ENCODE measurements around the gene ANKRD13A.
A peak's percentile ranks its signal among the peaks of the same experiment; 100 is the strongest.

The ANKRD13A gene

DNA sequence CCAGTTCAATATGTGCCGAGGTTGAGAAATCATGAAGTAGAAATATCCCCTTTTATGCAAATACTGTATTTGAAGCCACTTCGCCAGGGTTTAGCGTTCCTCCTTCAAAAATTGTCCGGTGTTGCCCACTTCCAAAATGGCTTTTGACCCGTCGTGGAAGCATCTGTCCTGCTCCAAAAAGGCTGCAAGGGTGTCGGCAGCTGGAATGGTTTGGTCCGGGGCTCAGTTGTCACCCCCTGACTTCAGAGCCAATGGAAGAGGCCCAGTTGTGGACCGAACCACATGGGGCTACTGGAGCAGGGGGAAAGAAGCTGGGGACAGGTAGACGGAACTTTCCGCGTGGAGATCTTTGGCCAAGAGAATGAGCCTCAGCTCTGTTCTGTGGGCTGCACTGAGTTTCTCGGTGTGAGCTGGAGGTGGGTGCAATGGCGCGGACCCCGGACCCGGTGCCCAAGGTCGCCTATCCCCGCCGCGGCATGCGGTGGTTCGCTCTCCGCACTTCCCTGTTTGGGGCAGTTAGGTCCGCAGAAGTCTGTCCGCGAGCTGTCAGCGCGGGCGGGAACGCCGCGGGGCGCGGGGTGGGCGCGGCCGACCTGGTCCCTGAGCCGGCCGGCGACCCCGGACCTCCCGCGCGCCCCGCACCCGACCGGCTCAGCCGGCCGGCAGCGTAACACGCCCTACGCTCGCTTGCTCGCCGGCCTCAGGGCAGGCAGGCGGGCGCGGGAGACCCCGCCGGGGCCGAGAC lies at the start of gene ANKRD13A:
Gene ANKRD13A (plus strand): TSS at position 527 of the 745 bp plus-strand sequence. CDS start 259 bp downstream, outside the sequence.
- DNase-seq (ENCODE audit: low spot score): peak; percentile 91

DNA sequence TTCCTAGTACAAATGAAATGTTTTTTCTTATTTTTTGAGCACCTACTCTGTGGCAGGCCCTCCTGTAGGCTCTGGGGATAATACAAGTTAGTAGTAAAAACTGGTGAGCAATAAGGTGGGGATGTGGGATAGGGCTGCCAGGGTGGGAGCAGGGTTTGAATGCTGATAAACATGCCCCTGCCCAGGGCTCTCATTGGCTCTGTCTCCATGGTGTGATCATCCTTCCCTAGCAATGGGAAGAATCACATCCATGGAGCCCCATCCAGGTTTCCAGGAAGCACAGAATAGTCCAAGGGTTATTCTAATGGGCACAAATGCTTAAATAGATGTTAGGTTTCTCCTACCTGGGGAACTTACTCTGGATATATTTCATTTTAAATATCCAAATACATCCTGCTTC lies 48.6 kb upstream of the ANKRD13A start:
- DNase-seq (ENCODE audit: low spot score): no peak

DNA sequence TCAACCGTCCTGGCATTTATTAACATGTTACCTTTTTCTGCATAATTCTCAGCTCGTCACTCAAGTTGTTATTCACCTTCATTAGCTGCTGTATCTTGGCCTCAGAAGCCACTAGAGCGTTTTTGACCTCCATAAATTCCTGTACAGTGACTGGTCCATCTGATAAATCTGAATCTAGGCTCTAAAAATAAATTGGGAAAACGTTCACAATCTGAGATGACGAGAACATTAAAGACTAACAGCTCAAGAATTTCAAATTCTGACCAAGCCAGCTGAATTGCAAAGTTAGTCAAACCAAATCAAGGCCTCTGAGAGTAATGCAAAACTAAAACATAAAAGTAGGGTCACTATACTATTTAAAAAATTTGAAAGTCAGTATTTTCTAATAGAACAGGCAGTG lies 48.1 kb upstream of the ANKRD13A start:
- DNase-seq (ENCODE audit: low spot score): no peak

DNA sequence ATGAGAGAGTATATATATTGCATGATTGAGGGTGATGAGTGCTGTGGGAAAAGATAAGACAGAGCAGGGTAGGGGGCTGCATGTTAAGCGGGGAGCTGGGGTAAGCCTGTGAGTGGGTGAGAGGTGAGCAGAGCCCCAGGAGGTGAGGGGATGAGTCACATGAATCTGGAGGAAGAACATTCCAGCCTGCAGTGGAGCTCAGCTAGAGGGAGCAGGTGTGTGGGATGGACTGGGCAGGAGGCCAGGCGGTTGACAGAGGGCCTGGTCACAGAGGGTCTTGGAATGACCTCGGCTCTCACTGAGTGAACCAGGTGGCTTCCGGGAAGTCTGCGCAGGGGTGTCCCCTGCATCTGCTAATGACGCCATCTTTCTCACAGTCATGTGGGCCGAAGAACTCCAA lies 47.5 kb upstream of the ANKRD13A start:
- DNase-seq (ENCODE audit: low spot score): no peak

DNA sequence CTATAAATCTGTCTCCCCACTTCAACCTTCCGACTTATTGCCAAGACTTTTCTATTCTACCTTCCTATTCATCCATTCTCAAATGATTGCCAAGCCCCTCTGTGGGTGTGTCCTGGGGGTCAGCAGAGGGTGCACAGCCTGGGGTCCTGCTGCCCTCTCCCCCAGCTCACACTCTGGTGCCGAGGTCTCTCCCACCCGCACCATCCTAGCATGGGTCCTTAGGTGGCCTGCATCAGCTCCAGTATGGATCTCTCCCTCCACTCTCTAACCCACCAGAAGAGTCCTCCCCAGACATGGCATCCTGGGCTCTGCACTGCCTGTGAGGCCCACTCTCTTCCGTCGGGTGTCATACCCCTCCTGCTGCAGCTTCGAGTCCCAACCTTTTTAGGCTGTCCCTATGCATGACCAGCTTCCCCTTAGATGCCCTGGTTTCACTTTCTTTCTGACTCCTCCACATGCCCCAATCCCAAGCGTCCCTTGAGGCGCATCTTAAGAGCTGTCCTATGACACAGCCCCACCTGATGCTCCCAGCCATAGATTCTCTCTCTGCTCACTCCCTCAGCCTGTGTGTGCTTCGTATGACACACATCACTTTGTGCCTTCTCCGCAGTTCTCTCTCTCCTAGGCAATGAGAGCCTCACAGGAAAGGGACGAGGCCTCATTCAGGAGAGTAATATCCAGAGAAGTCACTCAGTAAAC lies 46.9 kb upstream of the ANKRD13A start:
- no peak for DNase-seq (ENCODE audit: low spot score)

DNA sequence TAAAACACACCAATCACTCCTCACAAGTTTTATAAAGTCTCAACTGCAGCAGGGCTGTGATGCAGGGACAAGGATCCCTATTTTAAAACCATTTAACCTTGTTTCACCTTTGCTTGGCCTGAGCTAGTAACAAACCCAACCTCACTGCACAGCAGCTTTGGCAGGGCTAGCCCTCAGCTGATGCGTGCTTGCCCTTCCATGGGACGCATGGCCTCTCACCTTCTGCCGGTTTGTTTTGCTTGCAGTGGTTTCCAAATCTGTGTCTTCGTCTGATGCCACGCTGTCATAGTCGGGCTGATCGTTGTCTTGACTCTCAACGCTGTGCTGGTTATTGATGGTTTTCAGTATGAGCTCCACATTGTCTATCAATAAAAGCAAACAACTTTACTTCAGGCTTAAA lies 46.4 kb upstream of the ANKRD13A start:
- no peak for DNase-seq (ENCODE audit: low spot score)

DNA sequence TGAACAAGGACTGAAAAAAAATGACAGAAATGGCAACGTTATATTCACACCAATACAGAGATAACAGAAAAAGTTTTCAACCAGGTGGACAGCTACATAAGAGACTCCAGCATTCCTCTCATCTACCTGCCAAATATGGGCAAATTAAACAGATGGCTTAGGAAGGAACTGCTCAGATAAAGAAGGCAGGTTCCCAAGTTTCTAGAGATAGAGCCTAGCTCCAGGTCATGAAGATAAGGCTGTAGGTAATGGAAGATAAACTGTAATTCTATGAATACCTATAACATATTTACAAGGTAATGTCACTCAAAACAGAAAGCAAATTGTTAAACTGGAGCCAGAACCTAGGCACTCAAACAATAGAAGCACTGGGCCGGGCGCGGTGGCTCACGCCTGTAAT lies 45.6 kb upstream of the ANKRD13A start:
- DNase-seq (ENCODE audit: low spot score): no peak

DNA sequence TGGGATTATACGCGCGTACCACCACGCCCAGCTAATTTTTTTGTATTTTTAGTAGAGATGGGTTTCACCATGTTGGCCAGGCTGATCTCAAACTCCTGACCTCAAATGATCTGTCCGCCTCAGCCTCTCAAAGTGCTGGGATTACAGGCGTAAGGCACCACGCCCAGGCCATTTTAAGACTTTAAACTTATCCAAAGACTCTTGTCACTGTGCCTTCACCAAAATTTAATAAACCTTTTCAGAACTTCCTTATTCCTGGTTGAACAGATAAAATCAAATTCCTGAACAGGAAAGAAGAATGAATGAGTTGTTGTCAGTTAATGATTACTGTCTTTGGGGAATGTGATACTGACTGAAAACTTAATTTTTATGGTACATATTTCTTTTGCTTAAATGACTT lies 40.9 kb upstream of the ANKRD13A start:
- DNase-seq (ENCODE audit: low spot score): no peak

DNA sequence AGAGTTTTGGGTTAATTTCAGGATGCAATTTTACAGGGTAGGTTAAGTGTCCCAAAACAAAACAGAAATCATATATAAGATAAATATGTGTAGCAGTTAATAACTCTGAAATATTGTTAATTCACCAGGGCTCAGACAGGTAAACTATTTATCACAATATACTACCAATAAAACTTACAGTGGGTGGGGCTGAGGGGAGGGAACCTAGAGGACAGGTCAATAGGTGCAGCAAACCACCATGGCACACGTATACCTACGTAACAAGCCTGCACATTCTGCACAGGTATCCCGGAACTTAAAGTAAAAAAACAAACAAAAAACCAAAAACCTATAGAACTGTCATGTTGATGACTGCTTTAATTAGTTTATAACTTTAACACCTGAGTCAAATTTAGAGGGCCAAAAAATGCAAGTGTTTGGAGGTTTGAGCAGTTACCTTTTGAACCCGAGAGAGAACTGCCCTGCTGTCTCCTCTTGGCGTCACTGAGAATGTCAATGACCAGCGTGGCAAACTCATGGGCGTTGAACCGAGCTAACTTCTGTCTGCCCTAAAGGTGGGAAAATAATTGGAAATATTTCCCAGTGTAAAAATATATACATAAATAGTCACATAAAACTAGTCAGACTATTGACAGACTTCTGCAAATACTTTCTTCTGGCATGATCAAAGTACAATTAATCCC lies 39.7 kb upstream of the ANKRD13A start:
- no peak for DNase-seq (ENCODE audit: low spot score)

DNA sequence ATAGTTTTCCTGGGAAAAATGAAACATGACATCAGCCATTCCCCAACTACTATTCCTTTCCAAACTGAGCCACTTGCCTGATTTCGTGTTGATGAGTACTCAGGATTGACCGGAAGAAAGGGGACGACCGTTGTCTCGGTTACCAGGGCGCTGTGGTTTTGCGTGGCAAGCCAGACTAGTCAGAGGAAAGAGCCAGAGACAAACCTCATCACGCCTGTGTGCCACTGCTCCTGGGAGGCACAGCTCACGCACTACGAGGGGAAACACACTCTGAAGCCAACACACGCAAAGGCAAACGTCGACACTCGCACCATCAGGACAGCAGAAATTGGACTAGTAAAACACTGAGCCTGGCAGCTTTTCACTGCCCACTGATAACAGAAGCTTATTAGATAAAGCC lies 38.0 kb upstream of the ANKRD13A start:
- no peak for DNase-seq (ENCODE audit: low spot score)

DNA sequence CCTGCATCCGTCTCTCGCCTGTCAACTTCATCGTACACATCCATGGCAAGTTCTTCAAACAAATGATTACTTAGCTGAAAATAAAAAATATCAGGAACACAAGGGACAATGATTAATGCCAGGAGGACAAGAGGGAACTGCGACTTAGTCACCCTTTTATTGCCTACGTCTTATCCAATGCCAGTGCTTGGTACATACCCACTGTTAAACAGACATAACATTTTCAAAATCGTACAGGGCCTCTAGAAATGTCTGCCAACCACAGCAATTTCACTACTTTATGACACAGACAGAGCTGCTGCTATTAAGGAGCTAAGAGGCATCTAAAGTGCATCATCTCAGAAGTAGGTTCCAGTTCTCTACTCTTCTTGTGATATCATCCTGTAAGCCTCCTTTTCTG lies 37.6 kb upstream of the ANKRD13A start:
- no peak for DNase-seq (ENCODE audit: low spot score)

DNA sequence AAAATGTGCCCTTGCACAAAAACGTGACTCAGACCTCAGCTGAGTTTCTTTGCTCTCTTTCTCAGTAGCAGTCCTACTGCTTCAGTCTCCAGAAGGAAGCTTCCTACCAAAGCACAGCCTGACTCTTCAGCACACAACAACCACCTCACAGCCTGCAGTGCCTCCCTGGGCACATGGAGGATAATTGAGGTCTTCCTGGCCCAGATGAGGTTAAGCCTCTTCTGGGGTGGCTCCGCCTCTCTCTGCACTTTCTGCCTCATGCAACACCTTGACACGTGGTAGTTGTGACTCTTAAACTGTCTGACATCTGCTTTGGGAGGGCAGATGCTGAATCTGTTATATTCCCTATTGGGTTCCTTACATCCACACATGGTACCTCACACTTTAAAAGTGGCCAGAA lies 36.8 kb upstream of the ANKRD13A start:
- DNase-seq (ENCODE audit: low spot score): no peak

DNA sequence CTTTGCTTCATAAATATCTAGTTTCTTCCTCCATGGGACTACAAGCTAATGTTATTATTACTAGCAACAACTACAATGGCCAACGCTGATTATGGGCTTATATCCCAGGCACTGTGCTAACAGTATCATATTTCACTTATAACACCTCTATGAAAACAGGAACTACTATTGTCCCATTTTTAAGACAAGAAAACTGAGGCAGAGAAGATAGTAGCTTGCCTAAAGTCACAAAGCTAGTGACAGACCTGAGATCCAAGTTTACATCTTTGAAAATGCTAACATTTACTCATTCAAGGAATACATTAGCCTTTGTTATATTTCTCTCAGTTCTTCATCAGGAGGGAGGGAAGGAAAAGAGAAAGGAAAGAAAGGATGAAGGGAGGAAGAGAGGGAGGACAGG lies 35.9 kb upstream of the ANKRD13A start:
- no peak for DNase-seq (ENCODE audit: low spot score)

DNA sequence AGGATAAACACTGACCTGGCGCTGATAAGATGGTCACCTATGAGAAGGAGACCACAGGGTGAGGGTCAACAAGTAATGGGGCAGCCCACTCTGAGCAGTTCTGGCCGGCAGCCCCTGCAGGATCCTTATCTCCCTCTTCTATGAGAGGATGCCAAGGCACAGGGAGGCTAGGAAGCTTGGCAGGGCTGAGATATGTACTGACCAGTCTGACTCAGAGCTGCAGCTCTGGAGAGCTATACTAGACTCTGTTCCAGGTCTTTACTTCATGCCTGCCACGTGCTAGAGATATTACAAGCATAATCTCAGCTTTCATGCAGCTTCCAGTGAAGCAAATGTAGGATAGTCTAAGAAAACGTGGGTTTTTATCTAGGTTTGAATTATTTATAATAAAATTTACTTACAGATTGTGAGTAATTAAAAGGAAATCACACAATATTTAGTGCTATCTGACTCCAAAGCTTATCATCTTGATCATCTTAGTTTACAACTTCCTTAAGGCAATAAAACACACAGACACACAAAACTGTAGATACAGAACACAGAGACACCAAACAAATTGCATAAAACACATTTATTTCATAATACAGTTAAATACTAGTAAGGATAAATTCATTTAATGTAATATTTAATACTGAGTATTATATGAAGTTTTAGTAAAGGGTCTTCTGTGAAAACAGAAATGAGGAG lies 35.3 kb upstream of the ANKRD13A start:
- no peak for DNase-seq (ENCODE audit: low spot score)

DNA sequence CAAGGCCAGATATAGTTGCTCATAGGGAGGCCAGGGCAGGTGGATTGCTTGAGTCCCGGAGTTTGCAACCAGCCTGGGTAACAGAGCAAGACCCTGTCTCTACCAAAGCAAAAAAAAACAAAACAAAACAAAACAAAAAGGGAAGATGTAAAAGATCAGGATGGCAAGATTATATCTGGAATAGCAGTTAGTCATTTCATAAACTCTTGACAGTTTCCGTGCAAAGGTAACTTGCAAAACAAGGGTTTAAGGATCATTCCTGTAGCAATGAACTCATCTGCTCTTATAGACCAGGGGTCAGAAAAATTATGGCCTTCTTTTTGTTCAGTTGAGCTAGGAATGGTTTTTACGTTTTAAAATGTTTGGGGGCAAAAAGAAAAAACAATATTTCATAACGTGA lies 32.7 kb upstream of the ANKRD13A start:
- DNase-seq (ENCODE audit: low spot score): no peak

DNA sequence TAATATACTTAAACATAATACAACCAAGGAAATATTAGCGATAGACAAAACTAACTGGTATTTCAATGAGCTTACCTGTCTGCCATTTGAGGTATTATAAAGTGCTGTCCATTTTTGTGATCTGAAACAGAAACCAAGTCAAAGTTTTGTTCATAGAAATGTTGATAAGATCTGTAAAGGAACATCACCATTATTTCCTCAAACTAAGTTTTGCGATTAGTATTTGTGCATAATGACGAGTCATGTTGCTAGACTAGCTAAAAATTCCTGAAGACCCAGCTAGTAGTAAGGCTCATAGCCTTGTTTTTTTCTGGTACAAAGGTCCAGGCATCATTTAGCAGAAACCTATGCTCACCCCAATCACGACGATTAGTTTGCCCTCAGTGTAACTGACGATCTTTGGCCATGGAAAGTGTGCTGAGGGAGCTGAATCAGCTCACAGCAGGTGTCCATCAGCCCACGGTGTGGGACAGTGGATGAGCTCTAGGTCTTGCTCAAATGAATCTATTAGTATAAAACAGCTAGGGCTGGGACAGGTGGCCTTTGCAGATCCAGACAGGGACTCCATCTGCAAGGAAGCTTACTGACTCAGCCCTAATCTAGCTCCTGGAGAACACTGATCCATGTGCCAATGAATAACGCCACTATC lies 31.7 kb upstream of the ANKRD13A start:
- no peak for DNase-seq (ENCODE audit: low spot score)

DNA sequence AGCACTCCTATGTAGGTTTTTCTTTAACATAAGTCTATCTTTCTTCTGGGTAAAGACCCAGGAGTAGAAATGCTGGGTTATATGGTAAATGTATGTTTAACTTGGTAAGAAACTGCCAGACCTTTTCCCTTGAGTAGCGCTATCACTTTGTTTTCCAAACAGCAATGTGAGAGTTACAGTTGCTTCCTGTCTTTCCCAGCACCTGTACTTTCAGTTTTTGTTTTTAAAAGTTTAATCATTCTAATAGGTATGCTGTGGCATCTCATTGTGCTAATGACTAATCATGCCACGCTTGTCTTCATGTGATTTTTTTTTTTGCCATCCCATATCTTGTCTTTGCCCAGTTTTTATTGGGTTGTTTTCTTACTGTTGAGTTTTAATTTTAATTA lies 31.2 kb upstream of the ANKRD13A start:
- DNase-seq (ENCODE audit: low spot score): no peak

DNA sequence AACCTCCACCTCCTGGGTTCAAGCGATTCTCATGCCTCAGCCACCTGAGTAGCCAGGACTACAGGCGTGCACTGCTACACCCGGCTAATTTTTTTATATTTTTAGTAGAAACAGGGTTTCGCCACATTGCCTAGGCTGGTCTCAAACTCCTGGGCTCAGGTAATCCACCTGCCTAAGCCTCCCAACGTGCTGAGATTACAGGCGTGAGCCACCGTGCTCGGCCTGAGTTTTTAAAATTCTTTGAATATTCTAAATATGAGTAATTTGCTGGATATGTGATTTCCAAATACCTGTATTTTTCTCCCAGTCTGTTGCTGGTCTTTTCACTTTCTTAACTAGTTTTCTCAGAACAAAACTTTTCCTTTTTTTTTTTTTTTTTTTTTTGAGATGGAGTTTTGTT lies 30.4 kb upstream of the ANKRD13A start:
- DNase-seq (ENCODE audit: low spot score): no peak

DNA sequence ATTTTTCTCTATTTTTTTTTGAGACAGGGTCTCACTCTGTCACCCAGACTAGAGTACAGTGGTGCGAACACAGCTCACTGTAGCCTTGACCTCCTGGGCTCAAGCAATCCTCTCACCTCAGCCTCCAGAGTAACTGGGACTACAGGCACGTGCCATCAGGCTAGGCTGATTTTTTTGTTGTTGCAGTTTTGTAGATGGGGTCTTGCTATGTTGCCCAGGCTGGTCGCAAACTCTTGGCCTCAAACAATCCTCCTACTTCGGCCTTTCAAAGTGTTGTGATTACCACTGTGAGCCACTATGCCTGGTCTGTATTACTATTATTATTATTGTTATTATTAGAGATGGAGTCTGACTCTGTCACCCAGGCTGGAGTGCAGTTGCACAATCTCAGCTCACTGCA lies 26.4 kb upstream of the ANKRD13A start:
- no peak for DNase-seq (ENCODE audit: low spot score)

DNA sequence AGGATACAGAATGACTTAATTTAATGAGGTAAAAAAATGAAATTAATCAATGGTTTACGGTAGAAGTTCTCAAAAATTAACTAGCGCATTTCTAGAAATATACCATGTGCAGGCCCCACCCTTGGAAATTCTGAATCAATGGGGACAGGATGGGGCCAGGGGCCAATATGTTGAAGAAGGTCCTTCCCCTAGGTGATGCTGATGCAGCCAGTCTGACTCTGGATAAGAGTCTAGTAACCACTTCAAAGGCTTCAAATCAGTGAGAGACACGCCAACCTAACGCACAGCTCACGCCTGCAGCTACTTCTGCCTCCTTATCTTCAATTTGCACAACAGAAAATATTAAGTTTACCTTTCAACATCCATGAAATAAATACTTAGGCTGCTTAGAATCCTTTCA lies 17.9 kb upstream of the ANKRD13A start:
- DNase-seq (ENCODE audit: low spot score): no peak

DNA sequence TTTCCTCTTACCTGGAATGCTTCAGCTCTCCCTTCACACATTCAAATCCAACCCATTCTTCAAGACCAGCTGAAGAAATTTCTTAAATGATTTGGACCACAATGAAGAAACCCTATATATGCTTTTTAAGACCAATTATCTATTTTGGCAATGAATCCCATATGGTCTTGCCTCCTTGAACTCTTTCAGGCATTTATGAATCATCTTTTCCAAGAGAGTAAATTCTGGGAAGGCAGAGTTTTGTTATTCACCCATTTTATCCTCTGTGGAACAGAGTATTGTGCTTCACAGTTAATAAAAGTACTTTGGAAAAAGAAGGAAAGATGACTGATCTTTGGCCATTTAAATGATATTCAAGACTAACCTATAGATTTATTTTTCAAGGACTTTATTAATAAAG lies 17.0 kb upstream of the ANKRD13A start:
- DNase-seq (ENCODE audit: low spot score): no peak

DNA sequence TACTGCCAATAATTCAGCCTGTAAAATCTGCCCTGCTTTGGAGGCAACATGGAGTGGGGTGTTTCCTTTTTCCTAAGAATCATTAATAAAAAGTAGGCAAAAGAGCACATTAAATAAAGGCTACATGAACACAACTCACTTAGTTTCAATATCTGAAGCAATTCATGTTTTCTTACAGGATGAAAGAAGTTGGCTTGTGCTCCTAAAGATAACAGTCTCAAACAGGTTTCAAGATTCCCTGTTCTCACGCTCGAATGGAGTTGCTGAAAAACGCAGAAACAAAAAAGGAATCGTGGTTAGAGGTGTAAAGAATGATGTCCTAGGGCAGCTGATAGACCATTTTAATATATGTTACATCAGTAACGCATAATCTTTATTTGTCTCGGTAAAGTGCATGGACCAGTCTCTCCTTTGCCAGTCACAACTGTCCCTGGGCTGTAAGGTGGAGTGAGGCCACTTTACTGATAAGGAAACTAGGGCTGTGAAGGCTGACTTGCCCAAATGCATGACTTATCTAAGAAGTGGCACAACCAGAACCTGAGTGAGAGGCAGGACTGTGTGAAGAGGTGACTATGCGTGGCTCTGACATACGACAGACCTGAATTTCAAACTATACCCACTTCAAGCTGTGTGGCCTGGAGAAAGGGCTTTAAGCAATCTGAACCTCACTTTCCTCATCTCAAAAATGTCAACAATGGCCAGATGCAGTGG lies 15.6 kb upstream of the ANKRD13A start:
- DNase-seq (ENCODE audit: low spot score): no peak

All from kidney capillary endothelial cell (primary cell).